HG03039 (cell line): ENCODE data around the gene SLC16A11.
"Not testable (repeated sequence)": the region's sequence is repeated elsewhere in the genome, so short reads cannot be mapped to it uniquely, and the experiment has no call there.

Experiments
- ATAC-seq: cut with Tn5 transposase; IDR thresholded peaks from one replicate; pipeline ENCODE4 v1.9.1; 2021; ENCODE audit warnings: mild to moderate bottlenecking, moderate library complexity; ENCODE audit not compliant: unreplicated experiment

The SLC16A11 gene

GRCh38 chr17:7043497-7044198, at the start of gene SLC16A11:
Gene SLC16A11, minus strand, starts transcription at chr17:7044092. Its CDS starts 579 bp downstream, at chr17:7043513.
- ATAC-seq: no peak

DNA sequence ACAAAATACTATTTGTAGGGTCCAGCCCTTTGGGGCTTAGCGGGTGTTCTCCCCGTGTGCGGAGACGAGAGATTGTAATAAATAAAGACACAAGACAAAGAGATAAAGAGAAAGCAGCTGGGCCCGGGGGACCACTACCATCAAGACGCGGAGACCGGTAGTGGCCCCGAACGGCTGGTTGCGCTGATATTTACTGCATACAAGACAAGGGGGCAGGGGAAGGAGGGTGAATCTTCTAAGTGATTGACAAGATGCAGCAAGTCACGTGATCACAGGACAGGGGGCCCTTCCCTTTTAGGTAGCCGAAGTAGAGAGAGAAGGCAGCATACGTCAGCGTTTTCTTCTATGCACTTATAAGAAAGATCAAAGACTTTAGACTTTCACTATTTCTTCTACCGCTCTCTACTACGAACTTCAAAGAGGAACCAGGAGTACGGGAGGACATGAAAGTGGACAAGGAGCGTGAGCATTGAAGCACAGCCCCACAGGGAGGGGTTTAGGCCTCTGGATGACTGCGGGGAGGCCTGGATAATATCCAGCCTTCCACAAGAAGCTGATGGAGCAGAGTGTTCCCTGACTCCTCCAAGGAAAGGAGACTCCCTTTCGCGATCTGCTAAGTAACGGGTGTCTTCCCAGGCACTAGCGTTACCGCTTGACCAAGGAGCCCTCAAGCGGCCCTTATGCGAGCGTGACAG, 47.6 kb upstream of the SLC16A11 start:
- not testable (repeated sequence) for ATAC-seq

GRCh38 chr17:7089570-7089969, 45.7 kb upstream of the SLC16A11 start:
- not testable (repeated sequence) for ATAC-seq

- ATAC-seq: not testable (repeated sequence)
These were observed 44.5 kb upstream of the SLC16A11 start for GRCh38 chr17:7088442-7088841.

DNA sequence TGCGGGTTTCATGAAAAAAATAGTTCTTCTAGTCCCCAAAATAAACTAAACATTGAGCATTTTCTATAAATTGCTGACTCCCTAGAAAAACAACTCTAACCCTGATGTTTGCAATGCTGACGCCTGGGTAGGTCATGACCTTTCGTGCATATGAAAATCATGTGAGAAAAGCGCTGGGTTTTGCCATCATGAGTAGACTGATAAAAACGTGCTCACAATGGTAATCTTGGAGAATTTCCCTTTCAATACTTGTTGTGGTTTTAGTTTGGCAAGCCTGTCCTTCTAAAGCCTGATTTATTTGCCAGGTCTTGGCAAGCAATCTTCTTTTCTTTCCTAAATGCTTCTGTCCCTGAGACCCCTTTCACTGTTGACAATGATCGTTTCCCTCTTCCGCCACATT, 40.2 kb upstream of the SLC16A11 start:
- ATAC-seq: no peak

DNA sequence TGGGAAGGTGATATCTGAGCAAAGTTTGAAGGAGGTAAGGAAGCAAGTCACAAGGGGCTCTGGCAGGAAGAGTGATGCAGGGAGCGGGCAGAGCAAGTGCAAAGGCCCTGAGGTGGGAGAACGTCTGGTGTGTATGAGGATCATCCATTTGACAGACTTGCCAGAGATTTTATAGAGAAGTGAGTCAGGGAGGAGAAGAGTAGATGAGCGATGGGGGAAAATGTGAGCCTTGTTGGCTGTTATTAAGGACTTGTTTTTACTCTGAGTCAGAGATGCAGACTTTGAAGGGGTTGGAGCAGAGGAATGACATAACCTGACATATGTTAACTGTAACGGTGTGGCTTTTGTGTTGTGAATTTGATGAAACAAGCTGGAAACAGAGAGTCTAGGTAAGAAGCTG, 39.7 kb upstream of the SLC16A11 start:
- no peak for ATAC-seq

DNA sequence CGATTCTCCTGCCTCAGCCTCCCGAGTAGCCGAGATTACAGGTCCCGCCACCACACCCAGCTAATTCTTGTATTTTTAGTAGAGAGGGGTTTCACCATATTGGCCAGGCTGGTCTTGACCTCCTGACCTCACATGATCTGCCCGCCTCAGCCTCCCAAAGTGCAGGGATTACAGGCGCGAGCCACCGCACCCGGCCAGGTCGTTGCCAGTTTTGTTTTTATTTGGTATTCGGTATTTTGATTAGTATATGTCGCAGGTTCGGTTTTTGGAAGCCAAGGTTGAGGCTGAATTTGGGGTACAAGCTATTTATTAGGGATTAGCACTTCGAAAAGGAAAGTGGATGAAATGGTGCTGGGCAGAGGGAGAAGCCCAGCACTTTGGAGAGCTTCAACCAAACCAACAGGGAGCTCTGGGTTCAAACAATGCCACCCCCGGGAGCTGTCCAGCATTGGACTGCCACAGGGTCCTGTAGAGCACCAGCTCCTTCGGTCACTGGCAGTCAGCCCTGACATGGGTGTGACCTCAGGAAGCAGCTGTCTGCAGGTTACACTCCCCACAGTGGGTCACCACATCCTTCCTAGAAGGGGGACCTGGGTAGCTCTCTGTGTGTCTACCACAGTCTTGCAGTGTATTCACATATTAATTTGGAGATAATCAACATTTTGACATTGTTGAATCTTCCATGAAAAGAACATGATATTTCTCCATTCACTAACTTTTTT, 37.6 kb upstream of the SLC16A11 start:
- ATAC-seq: no peak

- ATAC-seq: no peak
These were observed 36.7 kb upstream of the SLC16A11 start for GRCh38 chr17:7080456-7081041.

- ATAC-seq: no peak
These were observed 35.9 kb upstream of the SLC16A11 start, which contains the start of gene CLEC10A for GRCh38 chr17:7079581-7080455. Gene CLEC10A, minus strand, starts transcription at chr17:7080251. Its CDS starts 1,439 bp downstream, at chr17:7078812.

DNA sequence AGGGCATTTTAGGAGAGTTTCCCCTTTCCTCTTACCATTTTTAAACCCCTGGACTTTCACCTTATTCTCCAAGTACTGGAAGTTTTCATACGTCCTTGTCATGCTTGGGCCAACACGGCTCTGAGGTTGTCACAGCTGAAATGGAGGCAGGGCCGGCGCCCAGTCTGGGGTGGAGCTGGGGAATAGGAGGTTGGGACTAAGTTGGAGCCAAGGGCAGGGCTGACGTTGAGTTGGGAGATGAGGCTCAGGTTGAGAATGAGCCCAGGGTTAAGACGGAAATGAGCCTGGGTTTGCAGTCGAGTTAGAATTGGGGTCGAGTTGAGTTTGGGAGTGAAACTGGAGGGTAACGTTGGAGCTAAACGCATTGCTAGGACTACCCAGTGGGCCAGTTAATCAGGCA, 34.8 kb upstream of the SLC16A11 start:
- ATAC-seq: no peak

DNA sequence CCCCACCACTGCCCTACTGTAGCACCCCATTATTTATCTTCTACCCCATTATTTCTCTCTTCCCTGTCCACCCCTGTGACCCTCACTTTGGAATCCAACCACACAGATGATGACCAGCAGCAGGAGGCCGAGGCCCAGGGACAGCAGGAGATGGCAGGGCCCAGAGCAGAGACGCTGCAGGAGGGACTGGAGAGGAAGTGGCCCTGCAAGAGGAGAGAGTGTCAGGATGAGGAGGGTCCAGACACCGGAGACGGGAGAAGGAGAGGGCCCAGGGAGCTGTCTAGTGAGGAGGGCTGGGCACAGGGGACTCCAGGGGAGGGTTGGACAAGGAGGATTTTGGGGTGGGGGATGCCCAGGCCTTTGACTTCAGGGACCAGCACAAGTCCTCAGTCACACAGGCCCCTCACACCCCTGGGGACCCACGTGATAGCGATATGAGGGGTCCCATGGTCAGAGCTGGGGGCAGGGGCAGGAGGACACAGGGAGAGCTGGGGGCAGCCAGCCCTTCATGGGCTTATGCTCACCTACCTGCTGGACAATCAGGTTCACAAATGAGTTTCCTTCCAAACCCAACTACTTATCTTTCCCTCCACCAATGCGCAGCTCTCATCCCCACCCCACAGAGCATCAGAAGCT, 34.1 kb upstream of the SLC16A11 start:
- ATAC-seq: no peak

DNA sequence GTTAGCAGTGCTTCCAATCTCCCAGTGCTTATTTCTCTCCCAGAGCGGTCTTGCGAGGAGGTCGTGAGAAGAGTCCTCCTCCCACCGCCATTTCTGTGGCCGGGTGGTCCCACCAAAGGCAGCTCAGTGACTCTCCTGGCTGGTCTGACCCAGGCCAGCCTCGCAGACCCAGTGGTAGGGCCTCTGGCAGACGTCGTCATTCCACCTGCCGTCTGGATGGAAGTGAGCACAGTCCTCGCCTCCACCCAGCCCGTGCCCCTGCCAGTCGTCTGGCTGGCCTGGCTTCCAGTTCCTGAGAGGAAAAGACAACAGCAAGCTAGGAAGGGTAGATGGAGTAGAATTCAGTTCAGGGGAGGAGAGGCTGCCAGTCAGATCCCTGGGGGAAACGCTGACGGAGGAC, 31.0 kb upstream of the SLC16A11 start:
- no peak for ATAC-seq

- no peak for ATAC-seq
These were observed 28.5 kb upstream of the SLC16A11 start for GRCh38 chr17:7072406-7072805.

DNA sequence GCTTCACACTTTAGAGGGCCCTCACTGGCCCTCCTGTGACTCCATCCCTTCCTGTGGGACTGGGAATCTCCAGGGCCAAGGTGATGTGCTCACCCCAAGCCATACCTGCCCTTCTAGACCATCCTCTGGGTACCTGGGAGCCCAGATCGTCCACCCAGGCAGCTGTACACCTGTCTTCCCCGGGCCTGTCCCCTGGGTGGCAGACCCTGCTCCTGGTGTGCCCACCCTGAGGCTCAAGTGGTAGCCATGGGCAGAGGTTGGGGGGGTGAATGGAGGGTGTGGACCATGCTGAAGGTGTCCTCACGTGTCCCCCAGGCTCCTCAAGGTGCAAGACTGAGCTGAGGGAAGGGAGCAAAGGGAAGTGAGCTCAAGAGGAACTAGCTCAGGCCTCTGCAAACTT, 26.8 kb upstream of the SLC16A11 start:
- ATAC-seq: no peak

DNA sequence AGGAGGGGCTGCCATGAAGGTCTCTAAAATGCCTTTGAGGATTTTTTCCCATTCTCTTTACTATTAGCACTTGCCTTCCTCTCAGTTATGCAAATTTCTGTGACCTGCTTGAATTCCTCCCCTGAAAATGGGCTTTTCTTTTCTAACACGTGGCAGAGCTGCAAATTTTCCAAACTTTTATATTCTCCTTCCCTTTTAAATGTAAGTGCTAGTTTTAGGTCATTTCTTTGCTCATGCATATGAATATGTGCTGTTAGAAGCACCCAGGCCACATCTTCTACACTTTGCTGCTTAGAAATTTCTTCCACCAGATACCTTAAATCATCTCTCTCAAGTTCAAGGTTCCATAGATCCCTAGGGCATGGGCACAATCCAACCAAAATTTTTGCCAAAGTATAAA, 24.4 kb upstream of the SLC16A11 start:
- ATAC-seq: no peak

GRCh38 chr17:7067198-7067597, 23.3 kb upstream of the SLC16A11 start:
- no peak for ATAC-seq

DNA sequence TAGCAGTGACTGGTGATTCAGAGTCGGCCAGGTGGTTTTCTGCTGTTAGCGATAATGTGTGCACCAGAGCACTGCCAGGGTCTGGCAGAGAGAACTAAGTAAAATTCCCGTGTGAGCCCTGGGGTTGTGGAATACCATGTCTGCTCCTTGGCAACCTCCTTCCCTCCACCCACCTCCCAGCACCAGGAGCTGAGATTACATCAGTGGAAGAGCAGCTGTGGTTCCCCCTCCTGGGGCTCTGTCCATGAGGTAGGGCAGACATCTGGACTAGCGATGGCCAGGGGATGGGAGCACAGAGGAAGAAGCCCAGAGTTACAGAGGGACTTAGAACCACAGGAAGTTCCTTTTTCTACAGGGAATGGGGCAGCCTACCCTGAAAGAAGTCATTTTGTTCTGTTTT, 20.4 kb upstream of the SLC16A11 start:
- ATAC-seq: no peak

- ATAC-seq: no peak
These were observed 19.7 kb upstream of the SLC16A11 start for GRCh38 chr17:7063518-7064094.

- ATAC-seq: no peak
These were observed 16.4 kb upstream of the SLC16A11 start for GRCh38 chr17:7060165-7060891.
